ENCODE measurements around the gene GRIN1. TPM values are rescaled to one million over a fixed set of nuclear protein-coding genes. Genes with fewer than 3 reads are reported as not detected.

The GRIN1 gene
- total and polyA plus RNA-seq, 10 of the 15 experiments (the other 5 are each of a cell fraction or from before 2014, with no cell fraction given) = 0.05 to 0.10 (median 0.06) TPM; not detected in 6

DNA sequence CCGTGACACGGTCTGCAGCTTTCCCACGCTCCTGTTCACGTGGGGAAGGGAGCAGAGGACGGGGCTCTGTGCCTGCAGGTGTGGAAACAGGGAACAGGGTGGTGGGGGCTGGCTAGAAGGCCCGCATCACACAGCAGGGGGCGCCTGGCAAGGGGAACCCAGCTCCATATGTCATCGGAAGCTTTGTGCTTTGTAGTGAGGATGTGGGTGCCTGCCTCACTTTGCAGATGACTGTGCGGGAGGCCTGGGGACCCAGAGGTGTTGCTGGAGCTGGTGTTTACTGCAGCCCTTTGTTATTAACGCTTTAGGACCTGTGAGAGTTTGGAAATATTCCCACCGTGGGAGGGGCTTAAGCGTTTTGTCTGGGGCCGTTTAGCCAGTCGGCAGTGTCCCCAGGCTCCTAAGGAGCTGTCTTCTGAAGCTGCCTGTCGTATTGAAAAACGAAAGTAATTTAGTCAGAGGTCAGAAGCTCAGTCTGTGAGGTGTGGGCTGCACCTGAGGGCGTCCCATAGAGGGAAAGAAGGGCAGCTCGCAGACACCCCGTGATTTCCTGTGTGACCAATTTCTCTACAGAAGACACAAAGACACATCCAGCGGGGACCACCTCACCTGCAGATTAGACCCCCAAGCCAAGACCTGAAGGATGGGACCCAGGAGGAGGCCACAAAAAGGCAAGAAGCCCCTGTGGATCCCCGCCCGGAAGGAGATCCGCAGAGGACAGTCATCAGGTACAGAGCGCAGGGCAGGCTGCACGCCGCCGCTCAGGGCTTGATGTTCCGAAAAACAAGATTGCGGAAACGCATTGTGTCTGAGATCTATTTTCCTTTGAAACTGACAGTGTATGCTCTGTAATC, 43.1 kb upstream of the GRIN1 start (continued):
- TF ChIP-seq, protein P1, sequence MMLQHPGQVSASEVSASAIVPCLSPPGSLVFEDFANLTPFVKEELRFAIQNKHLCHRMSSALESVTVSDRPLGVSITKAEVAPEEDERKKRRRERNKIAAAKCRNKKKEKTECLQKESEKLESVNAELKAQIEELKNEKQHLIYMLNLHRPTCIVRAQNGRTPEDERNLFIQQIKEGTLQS (IDR thresholded peaks at IDR 0.05; ENCODE audit: borderline replicate concordance, extremely low read depth, low read depth, low read length) = no peak
- no peak for TF ChIP-seq RAD21 (IDR thresholded peaks at IDR 0.05; ENCODE audit: insufficient read depth, low read depth, low read length)
- TF ChIP-seq SMARCA5 (IDR thresholded peaks at IDR 0.05) = peak; percentile 76
- no peak for TF ChIP-seq ETV6 (conservative IDR thresholded peaks at IDR 0.05 in 1 of 2, IDR thresholded peaks at IDR 0.05 in 1 of 2; ENCODE audit: borderline replicate concordance in 1 of 2, low read depth in 1 of 2)
- TF ChIP-seq, protein P2, sequence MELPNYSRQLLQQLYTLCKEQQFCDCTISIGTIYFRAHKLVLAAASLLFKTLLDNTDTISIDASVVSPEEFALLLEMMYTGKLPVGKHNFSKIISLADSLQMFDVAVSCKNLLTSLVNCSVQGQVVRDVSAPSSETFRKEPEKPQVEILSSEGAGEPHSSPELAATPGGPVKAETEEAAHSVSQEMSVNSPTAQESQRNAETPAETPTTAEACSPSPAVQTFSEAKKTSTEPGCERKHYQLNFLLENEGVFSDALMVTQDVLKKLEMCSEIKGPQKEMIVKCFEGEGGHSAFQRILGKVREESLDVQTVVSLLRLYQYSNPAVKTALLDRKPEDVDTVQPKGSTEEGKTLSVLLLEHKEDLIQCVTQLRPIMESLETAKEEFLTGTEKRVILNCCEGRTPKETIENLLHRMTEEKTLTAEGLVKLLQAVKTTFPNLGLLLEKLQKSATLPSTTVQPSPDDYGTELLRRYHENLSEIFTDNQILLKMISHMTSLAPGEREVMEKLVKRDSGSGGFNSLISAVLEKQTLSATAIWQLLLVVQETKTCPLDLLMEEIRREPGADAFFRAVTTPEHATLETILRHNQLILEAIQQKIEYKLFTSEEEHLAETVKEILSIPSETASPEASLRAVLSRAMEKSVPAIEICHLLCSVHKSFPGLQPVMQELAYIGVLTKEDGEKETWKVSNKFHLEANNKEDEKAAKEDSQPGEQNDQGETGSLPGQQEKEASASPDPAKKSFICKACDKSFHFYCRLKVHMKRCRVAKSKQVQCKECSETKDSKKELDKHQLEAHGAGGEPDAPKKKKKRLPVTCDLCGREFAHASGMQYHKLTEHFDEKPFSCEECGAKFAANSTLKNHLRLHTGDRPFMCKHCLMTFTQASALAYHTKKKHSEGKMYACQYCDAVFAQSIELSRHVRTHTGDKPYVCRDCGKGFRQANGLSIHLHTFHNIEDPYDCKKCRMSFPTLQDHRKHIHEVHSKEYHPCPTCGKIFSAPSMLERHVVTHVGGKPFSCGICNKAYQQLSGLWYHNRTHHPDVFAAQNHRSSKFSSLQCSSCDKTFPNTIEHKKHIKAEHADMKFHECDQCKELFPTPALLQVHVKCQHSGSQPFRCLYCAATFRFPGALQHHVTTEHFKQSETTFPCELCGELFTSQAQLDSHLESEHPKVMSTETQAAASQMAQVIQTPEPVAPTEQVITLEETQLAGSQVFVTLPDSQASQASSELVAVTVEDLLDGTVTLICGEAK (IDR thresholded peaks at IDR 0.05; ENCODE audit: borderline replicate concordance) = no peak; the same call in 1 of the 2 replicates
- no peak for TF ChIP-seq ZNF274 (IDR thresholded peaks at IDR 0.05; ENCODE audit: insufficient read depth, insufficient read length)
- no peak for TF ChIP-seq HDAC2 (IDR thresholded peaks at IDR 0.05)
- peak; percentile 45; the same call in 1 of the 2 replicates for TF ChIP-seq ZBED1 (IDR thresholded peaks at IDR 0.05; ENCODE audit: borderline replicate concordance)
- TF ChIP-seq, protein P3, sequence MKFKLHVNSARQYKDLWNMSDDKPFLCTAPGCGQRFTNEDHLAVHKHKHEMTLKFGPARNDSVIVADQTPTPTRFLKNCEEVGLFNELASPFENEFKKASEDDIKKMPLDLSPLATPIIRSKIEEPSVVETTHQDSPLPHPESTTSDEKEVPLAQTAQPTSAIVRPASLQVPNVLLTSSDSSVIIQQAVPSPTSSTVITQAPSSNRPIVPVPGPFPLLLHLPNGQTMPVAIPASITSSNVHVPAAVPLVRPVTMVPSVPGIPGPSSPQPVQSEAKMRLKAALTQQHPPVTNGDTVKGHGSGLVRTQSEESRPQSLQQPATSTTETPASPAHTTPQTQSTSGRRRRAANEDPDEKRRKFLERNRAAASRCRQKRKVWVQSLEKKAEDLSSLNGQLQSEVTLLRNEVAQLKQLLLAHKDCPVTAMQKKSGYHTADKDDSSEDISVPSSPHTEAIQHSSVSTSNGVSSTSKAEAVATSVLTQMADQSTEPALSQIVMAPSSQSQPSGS (IDR thresholded peaks at IDR 0.05; ENCODE audit: low read length) = no peak; the same call in 1 of the 2 replicates
- no peak for TF ChIP-seq NFYA (IDR thresholded peaks at IDR 0.05; ENCODE audit: borderline replicate concordance, low read depth, low read length)
- TF ChIP-seq BCL11A (IDR thresholded peaks at IDR 0.05; ENCODE audit: low read depth, low read length) = peak; percentile 69
- peak; percentile 78; the same call in 1 of the 2 replicates for TF ChIP-seq HDGF (IDR thresholded peaks at IDR 0.05)
- TF ChIP-seq BRCA1 (IDR thresholded peaks at IDR 0.05; ENCODE audit: low read depth, low read length) = no peak
- TF ChIP-seq POU2F2 (IDR thresholded peaks at IDR 0.05; ENCODE audit: borderline replicate concordance, low read depth, low read length) = peak; percentile 41; the same call in 1 of the 3 replicates
- peak; percentile 38; the same call in 1 of the 2 replicates for TF ChIP-seq TAF1 (IDR thresholded peaks at IDR 0.05; ENCODE audit: borderline replicate concordance, low read depth, low read length)
- TF ChIP-seq, protein P4, sequence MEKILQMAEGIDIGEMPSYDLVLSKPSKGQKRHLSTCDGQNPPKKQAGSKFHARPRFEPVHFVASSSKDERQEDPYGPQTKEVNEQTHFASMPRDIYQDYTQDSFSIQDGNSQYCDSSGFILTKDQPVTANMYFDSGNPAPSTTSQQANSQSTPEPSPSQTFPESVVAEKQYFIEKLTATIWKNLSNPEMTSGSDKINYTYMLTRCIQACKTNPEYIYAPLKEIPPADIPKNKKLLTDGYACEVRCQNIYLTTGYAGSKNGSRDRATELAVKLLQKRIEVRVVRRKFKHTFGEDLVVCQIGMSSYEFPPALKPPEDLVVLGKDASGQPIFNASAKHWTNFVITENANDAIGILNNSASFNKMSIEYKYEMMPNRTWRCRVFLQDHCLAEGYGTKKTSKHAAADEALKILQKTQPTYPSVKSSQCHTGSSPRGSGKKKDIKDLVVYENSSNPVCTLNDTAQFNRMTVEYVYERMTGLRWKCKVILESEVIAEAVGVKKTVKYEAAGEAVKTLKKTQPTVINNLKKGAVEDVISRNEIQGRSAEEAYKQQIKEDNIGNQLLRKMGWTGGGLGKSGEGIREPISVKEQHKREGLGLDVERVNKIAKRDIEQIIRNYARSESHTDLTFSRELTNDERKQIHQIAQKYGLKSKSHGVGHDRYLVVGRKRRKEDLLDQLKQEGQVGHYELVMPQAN (conservative IDR thresholded peaks at IDR 0.05) = 0 out of 2 replicates have a peak, but pooled peaks have one; percentile 24
- TF ChIP-seq YY1 (IDR thresholded peaks at IDR 0.05; ENCODE audit: low read depth, low read length) = peak; percentile 62; the same call in 1 of the 2 replicates
- peak; percentile 63 for TF ChIP-seq RELA (IDR thresholded peaks at IDR 0.05; ENCODE audit: borderline replicate concordance, partially characterized antibody)
